ENCODE measurements around the gene CHIT1.

Gene CHIT1

GRCh38 chr1:203229471-203230135 lies at the start of gene CHIT1:
Gene CHIT1 (minus strand): TSS chr1:203229673. CDS start chr1:203229636, 37 bp downstream.
- Mint-ChIP-seq H3K27ac (no peak within 1 kb of the TSS), H3K4me3 (no peak within 1 kb of the TSS), H3K36me3 (ENCODE audit: low read depth) (no peaks in the 10 kb centered on the region), H3K27me3 (ENCODE audit: low read depth) (peaks cover 12% of the 10 kb centered on the region), H3K9me3 (peaks cover under 1% of the 10 kb centered on the region), H3K4me1 (ENCODE audit: low read depth) (no peaks in the 10 kb centered on the region)
- no peak for DNase-seq (ENCODE audit: low spot score)

GRCh38 chr1:203278885-203279406 lies 49.5 kb upstream of the CHIT1 start:
- H3K4me3 Mint-ChIP-seq: peak overlapping the region; percentile 10

GRCh38 chr1:203278082-203278884 lies 48.8 kb upstream of the CHIT1 start:
- DNase-seq (ENCODE audit: low spot score): no peak
- H3K4me3 Mint-ChIP-seq: peak overlapping the region; percentile 66
- H3K27me3 Mint-ChIP-seq (ENCODE audit: low read depth): no peaks in the 10 kb centered on the region
- H3K9me3 Mint-ChIP-seq: no peaks in the 10 kb centered on the region
- peaks cover 54% of the 10 kb centered on the region for H3K4me1 Mint-ChIP-seq (ENCODE audit: low read depth)
- H3K36me3 Mint-ChIP-seq (ENCODE audit: low read depth): no peaks in the 10 kb centered on the region
- peak overlapping the region; percentile 90 for H3K27ac Mint-ChIP-seq

More at GRCh38 chr1:203278885-203279406, 49.5 kb upstream of the CHIT1 start:
- no peaks in the 10 kb centered on the region for H3K36me3 Mint-ChIP-seq (ENCODE audit: low read depth)
- peak overlapping the region; percentile 56 for H3K27ac Mint-ChIP-seq
- DNase-seq (ENCODE audit: low spot score): no peak
- H3K4me1 Mint-ChIP-seq (ENCODE audit: low read depth): peaks cover 50% of the 10 kb centered on the region
- no peaks in the 10 kb centered on the region for H3K9me3 Mint-ChIP-seq
- H3K27me3 Mint-ChIP-seq (ENCODE audit: low read depth): no peaks in the 10 kb centered on the region

- peaks cover 53% of the 10 kb centered on the region for H3K4me1 Mint-ChIP-seq (ENCODE audit: low read depth)
- H3K4me3 Mint-ChIP-seq: peak overlapping the region; percentile 66
- H3K36me3 Mint-ChIP-seq (ENCODE audit: low read depth): no peaks in the 10 kb centered on the region
- no peak for DNase-seq (ENCODE audit: low spot score)
- H3K9me3 Mint-ChIP-seq: no peaks in the 10 kb centered on the region
- H3K27me3 Mint-ChIP-seq (ENCODE audit: low read depth): no peaks in the 10 kb centered on the region
- peak overlapping the region; percentile 90 for H3K27ac Mint-ChIP-seq
Observed at GRCh38 chr1:203276916-203277545, 47.6 kb upstream of the CHIT1 start.

GRCh38 chr1:203276408-203276807 lies 46.9 kb upstream of the CHIT1 start:
- H3K27ac Mint-ChIP-seq: peak overlapping the region; percentile 38
- H3K4me1 Mint-ChIP-seq (ENCODE audit: low read depth): peaks cover 50% of the 10 kb centered on the region
- no peak overlapping the region for H3K4me3 Mint-ChIP-seq
- no peaks in the 10 kb centered on the region for H3K9me3 Mint-ChIP-seq
- no peaks in the 10 kb centered on the region for H3K36me3 Mint-ChIP-seq (ENCODE audit: low read depth)
- H3K27me3 Mint-ChIP-seq (ENCODE audit: low read depth): no peaks in the 10 kb centered on the region
- DNase-seq (ENCODE audit: low spot score): no peak

GRCh38 chr1:203275656-203276272 lies 46.3 kb upstream of the CHIT1 start:
- no peaks in the 10 kb centered on the region for H3K36me3 Mint-ChIP-seq (ENCODE audit: low read depth)
- H3K4me3 Mint-ChIP-seq: no peak overlapping the region
- H3K9me3 Mint-ChIP-seq: no peaks in the 10 kb centered on the region
- peaks cover 49% of the 10 kb centered on the region for H3K4me1 Mint-ChIP-seq (ENCODE audit: low read depth)
- no peaks in the 10 kb centered on the region for H3K27me3 Mint-ChIP-seq (ENCODE audit: low read depth)
- no peak for DNase-seq (ENCODE audit: low spot score)
- H3K27ac Mint-ChIP-seq: no peak overlapping the region

DNA sequence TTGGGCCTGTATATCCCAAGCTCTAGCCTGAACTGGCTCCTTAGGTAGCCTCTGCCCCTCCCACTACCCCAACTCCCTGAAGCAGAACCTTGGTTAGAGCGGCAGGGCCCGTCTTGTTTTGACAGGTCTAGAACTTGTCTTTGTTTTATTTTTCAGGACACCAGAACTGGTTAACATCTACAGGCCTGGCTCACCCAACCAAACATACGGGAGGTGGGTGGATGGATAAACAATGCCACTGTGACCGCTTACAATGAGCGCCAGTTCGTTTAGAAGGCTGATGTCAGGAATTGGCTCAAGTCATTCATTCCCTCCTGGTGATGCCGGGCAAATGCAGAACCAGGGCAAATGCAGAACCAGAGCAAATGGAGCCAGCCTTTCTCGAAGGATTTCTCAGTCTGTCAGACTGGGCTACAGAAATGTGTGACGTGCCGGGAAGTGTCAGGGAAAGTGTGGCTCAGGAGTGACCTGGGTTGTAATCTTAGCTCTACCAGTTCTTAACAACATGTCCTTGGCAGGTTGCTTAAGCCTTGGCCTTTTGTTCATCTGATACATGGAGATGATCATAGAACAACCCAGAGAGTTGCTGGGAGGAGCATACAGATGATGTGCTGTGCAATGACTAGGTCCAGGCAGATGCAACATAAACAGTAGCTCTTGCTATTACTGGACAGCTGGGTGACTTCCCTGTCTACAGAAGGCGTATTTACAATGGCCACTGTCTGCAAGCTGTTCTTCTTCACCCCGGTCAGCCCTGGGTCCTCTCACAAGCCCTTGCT lies 45.3 kb upstream of the CHIT1 start:
- Mint-ChIP-seq H3K27ac (no peak overlapping the region), H3K36me3 (ENCODE audit: low read depth) (no peaks in the 10 kb centered on the region), H3K4me3 (peak overlapping the region; percentile 65), H3K9me3 (no peaks in the 10 kb centered on the region), H3K27me3 (ENCODE audit: low read depth) (no peaks in the 10 kb centered on the region), H3K4me1 (ENCODE audit: low read depth) (peaks cover 49% of the 10 kb centered on the region)
- no peak for DNase-seq (ENCODE audit: low spot score)

DNA sequence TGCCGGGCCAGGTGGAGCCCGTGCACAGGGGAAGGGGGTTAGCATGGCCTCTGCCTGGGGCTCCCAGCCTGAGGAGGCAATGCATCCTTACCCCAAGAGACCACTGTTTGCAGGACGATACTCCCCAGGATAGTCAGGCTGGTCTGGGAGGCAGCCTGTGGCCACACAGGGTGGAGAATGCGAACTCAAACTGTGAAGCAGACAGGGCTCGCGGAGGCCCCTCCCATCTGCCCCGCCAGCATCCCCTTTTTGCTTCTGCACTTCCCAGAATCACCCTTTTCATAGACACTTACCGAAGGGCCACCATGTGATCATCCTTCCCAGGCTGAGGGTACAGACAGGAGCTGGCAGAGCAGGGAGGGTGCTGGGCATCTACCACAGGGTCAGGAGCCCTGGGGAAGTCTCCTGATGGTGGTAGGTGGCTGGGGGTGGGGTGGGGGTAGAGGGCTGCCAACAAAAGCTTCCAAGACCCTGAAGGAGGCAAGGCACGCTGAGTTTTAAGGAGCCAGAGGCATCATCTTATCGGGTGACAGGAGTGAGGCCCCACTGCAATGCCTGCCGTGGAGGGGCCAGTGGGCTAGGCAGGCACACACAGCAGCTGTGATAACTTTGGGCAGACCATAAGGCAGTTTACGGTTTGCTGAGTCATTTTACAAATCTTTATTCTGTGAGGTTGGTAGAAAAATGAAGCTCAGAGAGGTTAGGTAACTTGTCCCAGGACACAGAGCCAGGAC lies 44.6 kb upstream of the CHIT1 start:
- H3K4me1 Mint-ChIP-seq (ENCODE audit: low read depth): peaks cover 47% of the 10 kb centered on the region
- no peaks in the 10 kb centered on the region for H3K36me3 Mint-ChIP-seq (ENCODE audit: low read depth)
- peak overlapping the region; percentile 65 for H3K4me3 Mint-ChIP-seq
- no peak for DNase-seq (ENCODE audit: low spot score)
- H3K27ac Mint-ChIP-seq: peak overlapping the region; percentile 74
- no peaks in the 10 kb centered on the region for H3K27me3 Mint-ChIP-seq (ENCODE audit: low read depth)
- H3K9me3 Mint-ChIP-seq: no peaks in the 10 kb centered on the region

DNA sequence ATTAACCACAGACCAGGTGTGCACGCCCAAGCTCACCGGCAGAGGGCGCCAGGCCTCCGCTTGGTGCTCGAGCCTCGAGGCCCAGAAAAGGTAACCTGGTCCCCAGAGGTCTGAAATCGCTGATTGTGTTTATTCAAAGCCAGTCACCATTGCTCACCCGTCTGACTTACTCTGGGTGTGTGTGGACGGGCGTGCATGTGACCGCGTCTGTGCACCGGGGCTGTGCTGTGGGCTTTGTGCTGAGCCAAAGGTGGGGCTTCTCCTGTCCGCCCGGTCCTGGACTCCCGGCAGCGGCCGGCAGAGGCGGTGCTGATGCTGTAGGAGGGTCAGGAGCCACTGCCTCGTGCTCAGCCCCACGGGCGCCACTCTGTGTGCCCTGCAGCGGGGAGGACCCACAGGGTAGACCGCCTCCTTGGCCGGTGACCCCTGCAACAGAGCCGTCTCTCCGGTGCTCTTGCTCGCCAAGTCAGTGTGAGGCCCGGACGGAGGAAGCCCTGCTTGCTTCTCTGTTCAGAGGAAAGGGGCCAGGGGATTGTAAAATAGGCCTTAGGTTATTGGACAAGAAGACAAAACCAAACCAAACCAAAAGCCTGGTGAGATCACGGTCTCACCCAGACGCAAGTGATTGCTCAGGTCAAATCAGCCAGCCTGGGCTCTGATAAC lies 43.9 kb upstream of the CHIT1 start:
- Mint-ChIP-seq H3K4me3 (peak overlapping the region; percentile 65), H3K27ac (peak overlapping the region; percentile 74), H3K27me3 (ENCODE audit: low read depth) (no peaks in the 10 kb centered on the region), H3K9me3 (no peaks in the 10 kb centered on the region), H3K4me1 (ENCODE audit: low read depth) (peaks cover 40% of the 10 kb centered on the region), H3K36me3 (ENCODE audit: low read depth) (no peaks in the 10 kb centered on the region)
- peak; percentile 85 for DNase-seq (ENCODE audit: low spot score)

GRCh38 chr1:203272633-203273205 lies 43.2 kb upstream of the CHIT1 start:
- Mint-ChIP-seq H3K27ac (no peak overlapping the region), H3K9me3 (no peaks in the 10 kb centered on the region), H3K27me3 (ENCODE audit: low read depth) (no peaks in the 10 kb centered on the region), H3K4me1 (ENCODE audit: low read depth) (peaks cover 37% of the 10 kb centered on the region), H3K36me3 (ENCODE audit: low read depth) (no peaks in the 10 kb centered on the region), H3K4me3 (no peak overlapping the region)
- DNase-seq (ENCODE audit: low spot score): no peak

DNA sequence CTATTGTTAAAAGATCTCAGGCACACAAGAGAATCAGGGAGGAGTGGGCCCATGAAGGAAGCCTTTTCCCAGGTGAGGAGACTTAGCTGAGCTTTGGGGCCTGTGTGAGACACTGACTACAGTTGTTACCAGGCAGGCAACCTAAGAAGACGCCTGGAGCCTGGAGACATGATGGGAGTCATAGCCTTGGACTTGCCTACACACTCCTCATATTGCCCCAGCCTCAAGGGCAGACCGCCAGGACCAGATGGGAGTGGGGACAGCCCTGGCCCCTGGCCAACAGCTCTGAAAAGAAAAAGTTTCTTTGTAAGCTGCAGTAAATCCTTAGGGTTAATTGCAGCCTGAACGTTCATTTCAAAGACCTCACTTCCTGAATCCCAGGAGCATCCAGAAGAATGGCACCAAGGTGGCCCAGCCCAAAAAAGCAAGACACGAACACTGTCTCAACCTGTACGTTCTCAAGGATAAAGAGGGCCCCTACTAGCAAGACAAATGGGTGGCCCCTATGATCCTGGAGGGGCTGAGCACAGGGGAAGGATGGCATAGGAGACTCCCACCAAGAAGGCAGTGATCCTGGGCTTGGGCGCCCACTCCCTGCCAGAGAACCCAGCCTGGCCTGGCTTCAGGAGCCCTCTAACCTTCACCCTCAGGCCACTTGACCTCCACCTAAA lies 42.6 kb upstream of the CHIT1 start:
- Mint-ChIP-seq H3K27ac (no peak overlapping the region), H3K4me3 (no peak overlapping the region), H3K27me3 (ENCODE audit: low read depth) (no peaks in the 10 kb centered on the region), H3K9me3 (no peaks in the 10 kb centered on the region), H3K36me3 (ENCODE audit: low read depth) (no peaks in the 10 kb centered on the region), H3K4me1 (ENCODE audit: low read depth) (peaks cover 34% of the 10 kb centered on the region)
- no peak for DNase-seq (ENCODE audit: low spot score)

All from T-helper 2 cell treated with Interferon-gamma antibody and Interleukin-4, amounts not matched to agents 5 μg/mL and 100 μg/mL, for 36 hours (primary cell).